OCI-LY3 (cell line): ENCODE results near the gene TGM5.

Source experiments
- CTCF ChIP-seq: fragments of 200-600, 300-600 bp; sonication (generic); IDR thresholded peaks from 2 replicates; pipeline ENCODE4 v1.5.1; 2014; ENCODE audit warnings: antibody characterized with exemption, low read length, low read depth
- EZH2phosphoT487 ChIP-seq: fragments of 200-600 bp; shearing (Covaris generic); IDR thresholded peaks from 2 replicates; pipeline ENCODE4 v1.6.1; 2018; ENCODE audit warnings: antibody characterized with exemption, mixed run types, low read depth

DNA sequence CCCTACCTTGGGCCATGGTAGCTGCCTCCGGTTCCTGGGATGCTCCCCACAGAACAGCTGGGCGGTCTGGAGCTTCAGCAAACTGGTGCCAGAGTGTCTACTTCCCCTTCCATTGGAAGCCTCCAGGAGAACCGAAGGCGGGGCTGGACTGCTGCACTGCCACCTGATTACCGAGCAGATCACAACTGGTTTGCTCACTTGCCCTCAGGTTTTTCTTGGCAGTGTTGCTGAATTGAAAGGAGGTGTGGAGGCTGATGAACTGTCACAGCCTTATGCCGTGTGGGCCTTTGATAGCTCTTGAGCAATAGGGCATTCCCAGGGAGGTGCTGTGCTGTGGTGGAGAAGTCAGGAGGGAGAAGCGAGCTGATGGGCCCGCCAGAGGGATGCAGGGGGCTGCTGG lies at the start of gene TGM5:
- TF ChIP-seq CTCF (no peak), EZH2phosphoT487 (no peak)
